Hematopoietic multipotent progenitor cell treated with erythropoietin and hydrocortisone succinate and interleukin-3 and kit ligand, for 17 days (in vitro differentiated cells): ENCODE measurements around the gene ANKS4B.
"Not testable (repeated sequence)": the region's sequence is repeated elsewhere in the genome, so short reads cannot be mapped to it uniquely, and the experiment has no call there.

Experiments used
- DNase-seq: peaks from one replicate; pipeline ENCODE4 v3.0.0-alpha.2; 2015; ENCODE audit warnings: low spot score

The ANKS4B gene

DNA sequence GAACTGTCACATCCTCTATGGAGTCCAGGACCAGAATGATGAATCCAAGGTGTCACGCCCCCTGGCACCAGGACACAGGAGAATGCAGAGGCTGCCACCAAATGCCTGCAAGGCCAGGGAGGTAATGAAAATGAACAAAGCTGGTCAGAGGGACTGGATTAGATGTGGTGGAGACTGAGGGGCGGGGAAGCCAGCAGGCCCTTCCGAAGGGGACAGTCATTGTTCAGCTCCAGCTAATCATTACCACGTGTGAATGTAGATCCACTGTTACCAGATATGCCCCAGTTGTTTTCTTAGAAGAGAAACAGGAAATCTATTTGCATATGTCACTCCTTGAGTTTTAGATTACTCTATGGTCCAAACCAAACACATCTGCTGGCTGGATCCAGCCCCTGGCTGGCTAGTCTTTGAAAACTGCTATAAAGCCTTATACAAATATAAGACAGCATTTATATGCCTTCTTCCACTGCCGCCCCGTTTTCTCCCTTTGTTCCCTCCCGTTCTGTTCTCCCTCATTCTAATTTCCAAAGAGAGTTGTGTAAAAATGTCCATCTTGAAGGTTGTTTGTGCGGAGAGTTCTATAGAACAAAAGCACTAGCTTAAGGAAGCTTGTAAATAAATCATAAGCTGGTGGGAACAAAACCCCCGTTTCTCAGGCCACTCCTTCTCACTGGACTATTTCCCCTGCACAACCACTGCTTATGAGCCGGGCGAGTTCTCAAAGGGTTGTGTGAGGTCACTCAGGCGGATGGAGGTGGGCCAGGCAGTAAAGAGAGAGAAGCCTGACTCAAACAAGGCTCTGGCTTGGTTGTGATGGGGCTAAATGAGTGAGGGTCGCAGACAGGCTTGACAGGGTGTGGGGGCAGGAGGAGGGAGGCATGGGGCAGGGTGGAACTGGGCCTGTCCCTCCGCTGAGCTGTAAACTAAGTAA is 30.4 kb downstream of the ANKS4B start:
- DNase-seq = no peak

- DNase-seq = no peak
Observed at GRCh38 chr16:21264571-21265036, 31.1 kb downstream of the ANKS4B start.

- no peak for DNase-seq
Observed at GRCh38 chr16:21265104-21265837, 31.8 kb downstream of the ANKS4B start.

DNA sequence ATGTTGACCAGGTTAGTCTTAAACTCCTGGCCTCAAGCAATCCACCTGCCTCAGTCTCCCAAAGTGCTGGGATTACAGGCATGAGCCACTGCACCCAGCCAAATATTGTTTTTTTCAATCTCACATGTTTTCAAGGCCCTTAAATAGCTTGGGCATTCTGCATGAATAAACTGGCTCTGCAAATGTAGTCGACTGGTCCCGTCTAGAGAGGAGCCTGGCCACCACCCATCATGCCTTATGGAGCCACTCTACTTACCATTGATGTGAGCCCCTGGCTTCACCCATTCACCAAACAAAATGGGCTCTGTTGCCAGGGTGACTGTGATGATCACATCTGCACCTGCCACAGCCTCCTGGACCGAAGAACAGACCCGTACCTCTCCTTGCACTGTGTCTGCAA is 33.8 kb downstream of the ANKS4B start:
- no peak for DNase-seq

DNA sequence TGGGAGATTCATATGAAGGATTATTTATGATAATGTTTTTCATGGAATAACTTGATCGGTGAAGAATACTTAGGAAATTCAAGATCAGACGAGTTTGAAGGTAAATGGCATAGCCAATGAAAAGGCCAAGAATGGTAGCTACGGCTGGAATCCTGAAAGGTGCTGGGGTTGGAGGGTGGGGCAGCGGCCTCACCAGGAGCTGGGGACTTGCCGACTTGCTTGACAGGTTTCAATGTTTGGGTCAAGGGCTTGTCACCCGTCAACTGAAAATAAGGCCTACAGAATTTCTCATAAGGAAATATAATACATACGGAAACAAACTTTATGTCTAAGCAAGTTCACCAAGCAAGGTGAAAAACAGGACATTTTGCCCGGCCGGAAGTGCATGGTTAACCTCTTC is 34.7 kb downstream of the ANKS4B start:
- DNase-seq = no peak

GRCh38 chr16:21272253-21272652 is 38.8 kb downstream of the ANKS4B start:
- DNase-seq = no peak

GRCh38 chr16:21272763-21273162 is 39.3 kb downstream of the ANKS4B start:
- not testable (repeated sequence) for DNase-seq

DNA sequence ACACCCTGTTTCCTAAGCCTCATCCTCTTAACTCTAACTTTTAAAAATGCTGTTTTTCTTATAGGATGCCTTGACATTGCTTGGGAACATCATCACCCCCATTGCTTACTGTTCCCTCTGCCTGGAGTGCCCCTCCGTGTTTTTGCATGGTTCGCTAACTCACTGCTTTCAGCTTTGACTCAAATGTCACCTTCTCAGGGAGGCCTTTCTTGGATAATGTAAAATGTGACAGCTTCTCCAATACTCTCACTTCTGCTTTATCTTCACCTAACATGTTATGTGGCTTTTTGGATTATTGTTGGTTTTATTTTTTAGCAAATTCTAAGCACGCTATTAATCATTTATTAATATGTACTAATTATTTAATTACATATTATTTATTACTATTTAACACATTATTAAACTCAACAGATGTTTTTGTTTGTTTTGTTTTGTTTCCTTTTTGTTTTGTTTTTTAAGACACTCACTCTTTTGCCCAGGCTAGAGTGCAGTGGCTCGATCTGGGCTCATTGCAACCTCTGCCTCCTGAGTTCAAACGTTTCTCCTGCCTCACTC is 40.8 kb downstream of the ANKS4B start:
- no peak for DNase-seq

DNA sequence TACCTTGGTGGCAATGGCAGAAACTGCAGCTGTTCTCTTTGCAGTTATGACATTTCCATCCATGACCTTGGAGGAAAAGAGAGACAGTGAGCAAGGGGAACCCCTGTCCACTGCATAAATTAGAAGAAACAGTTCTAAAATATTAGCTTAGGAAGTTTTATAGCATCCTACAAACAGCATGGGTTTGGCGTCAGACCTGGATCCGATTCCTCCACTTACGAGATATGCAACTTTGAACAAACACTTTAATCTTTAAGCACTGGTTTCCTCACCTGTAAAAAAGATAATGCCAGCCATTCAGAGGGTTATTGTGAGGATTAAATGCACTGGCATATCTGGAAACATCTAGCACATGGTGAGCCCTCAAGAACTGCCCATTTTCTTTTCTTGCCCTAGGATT is 42.0 kb downstream of the ANKS4B start:
- no peak for DNase-seq

GRCh38 chr16:21276090-21276489 is 42.6 kb downstream of the ANKS4B start:
- DNase-seq = no peak

DNA sequence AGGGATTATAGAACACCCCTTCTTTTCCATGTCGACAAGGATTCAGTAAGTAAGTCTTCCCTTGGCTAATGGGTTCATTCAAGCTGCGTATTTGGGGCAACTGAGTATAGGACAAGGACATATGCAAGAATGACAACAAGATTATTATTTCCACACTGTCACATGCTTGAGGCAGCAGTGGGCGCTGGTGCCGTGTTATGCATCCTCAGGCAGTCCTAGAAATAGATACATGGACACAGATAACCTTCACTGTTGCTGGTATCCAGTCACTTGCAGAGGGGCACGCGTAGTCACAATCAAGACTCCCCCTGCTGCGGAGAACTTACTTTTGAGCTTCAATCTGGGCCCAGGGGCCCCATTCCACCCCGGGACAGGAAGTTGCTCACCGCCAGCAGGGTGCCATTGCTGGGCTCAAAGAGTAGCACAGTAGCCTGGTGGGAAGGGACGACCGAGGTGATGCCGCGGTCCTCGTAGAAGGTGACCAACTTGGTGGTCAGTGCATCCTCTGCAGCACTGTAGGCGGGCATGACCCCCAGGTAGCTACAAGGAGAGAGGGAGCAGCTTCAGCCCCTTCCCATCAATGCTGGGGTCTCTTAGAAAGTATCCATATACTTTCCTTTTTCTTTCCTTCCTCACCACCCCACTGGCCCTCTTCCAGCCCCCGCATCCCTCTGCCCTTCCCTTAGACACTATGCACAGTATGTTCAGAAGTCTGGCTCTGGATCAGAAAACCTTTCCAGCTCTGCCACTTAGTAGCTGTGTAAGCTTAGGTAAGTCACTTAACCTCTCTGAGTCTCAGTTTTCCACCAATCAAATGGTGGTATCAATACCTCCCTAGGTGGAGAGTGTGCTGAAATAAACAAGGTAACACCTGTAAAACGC is 43.8 kb downstream of the ANKS4B start:
- DNase-seq = no peak

DNA sequence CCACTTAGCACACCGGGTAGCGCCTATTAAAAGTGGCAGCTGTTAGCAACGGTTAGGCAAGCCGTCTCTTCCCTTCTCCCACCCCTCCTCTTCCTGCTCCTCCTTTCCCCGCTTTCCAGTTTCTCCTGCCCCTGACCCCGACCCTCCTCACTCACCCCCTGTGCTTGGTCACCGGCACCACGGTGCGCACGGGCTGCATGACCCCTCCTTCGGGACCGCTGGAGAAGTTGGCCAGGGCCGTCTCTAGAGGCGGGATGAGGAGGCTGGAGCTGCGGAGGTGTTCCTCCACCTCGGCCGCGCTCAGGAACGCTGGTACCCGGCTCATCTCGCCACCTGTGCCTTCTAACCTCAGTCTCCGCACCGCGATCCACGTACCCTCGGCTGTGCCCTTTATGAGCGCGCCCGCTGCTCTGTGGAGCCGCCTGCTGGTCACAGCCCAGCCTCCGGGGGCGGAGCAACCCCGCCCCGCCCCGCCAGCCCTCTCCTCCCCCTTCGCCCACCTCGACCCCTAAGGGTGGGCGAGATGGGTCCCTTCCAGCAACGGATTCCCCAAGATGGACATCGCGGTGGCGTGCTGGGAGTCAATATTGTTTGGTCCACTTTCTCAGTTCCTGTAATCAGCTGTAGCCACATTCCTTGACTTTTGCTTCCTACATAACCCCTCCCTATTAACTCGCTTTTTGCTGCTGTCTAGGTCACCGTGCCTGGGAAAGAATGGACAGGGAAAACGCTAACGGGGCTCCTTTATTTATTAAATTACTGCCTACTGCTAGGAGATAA is 44.6 kb downstream of the ANKS4B start, which contains the start of gene CRYM:
Gene CRYM (minus strand): TSS at position 364 of the 780 bp plus-strand sequence. CDS start 39 bp downstream, at position 325.
- DNase-seq = peak; percentile 34

DNA sequence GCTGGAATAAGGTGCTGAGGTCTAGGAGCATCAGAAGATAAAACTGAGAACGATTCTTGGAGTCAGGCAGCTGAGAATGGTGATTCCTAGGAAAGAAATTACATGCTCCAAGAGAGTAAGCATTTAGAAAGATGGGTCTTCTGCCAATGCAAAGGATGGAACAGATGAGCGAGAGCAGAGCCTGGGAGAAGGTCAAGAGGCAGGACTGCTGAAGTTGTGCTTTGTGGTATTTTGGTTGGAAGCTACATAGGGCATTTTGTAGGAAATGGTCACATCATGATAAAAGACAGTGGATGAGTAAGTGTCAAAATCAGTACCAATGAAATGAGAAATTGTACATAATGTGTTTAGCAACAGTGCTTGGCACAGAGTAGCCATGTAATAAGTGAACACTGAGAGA is 46.0 kb downstream of the ANKS4B start:
- no peak for DNase-seq

DNA sequence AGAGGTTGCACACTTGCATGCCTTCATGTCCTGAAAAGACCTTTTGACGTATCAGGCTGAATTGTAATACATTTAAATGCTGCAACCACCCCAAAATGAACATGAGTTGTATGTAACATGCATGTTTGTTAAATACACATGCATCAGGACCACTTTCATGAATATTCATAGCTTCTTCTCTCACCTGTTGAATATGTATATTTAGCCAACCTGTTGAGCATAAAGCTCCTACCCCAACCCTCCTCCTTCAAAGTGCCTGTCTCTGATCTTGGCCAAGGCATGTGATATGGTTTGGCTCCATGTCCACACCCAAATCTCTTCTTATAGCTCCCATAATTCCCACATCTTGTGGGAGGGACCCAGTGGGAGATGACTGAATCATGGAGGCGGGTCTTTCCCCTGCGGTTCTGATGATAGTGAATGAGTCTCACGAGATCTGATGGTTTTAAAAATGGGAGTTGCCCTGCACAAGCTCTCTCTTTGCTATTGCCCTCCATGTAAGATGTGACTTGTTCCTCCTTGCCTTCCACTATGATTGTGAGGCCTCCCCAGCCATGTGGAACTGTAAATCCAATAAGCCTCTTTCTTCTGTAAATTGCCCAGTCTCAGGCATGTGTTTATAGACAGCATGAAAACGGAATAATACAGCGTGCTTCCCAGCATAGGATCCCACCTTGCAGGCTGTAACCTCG is 48.3 kb downstream of the ANKS4B start:
- DNase-seq = no peak

- no peak for DNase-seq
Observed at GRCh38 chr16:21283521-21284289, 50.2 kb downstream of the ANKS4B start.

- DNase-seq = no peak
Observed at GRCh38 chr16:21284414-21284813, 50.9 kb downstream of the ANKS4B start.

GRCh38 chr16:21285314-21285713 is 51.8 kb downstream of the ANKS4B start:
- no peak for DNase-seq

GRCh38 chr16:21289789-21290188 is 56.3 kb downstream of the ANKS4B start:
- DNase-seq = not testable (repeated sequence)
